IMR-90 (cell line): Measurements from ENCODE around the gene TNFAIP6. TPM values are rescaled to one million over a fixed set of nuclear protein-coding genes. Genes with fewer than 3 reads are reported as not detected.

ENCODE experiments used
- ATAC-seq: fragments of 200-7000 bp; cut with Tn5 transposase; 2 replicates; pipeline ENCODE4 v1.9.1; 2020; ENCODE audit warnings: low read depth, mild to moderate bottlenecking, moderate library complexity
- BruUV-seq: library from RNA; stranded (reverse); fragments of 400-500 nt; replicated peaks from 2 replicates; lab custom pipeline; 2021; lab: Mats Ljungman, UMichigan
- CTCF ChIA-PET: fragments of 300-600 bp; formaldehyde crosslinking; extraction: SDS; loops from one replicate; lab custom pipeline; 2021; ENCODE audit warnings: antibody characterized with exemption; lab: Yijun Ruan, JAX
- POLR2A ChIA-PET: fragments of 300-600 bp; sonication (Branson Sonifier 250); formaldehyde crosslinking; loops from one replicate; lab custom pipeline; 2022; ENCODE audit warnings: antibody characterized with exemption; ENCODE audit not compliant: unreplicated experiment; lab: Charles Lee
- DNase-seq: peaks from one replicate; pipeline ENCODE4 v3.0.0; 2013
- H2AFZ ChIP-seq: replicated peaks from 2 replicates; pipeline ENCODE3; 2013; ENCODE audit warnings: low read length, mild to moderate bottlenecking; ENCODE audit not compliant: poor library complexity
- H2AK5ac ChIP-seq: 2 replicates; pipeline ENCODE4 v1.6.1; 2013; ENCODE audit warnings: low read depth, low read length, inconsistent platforms
- H2AK9ac ChIP-seq: replicated peaks from 2 replicates; pipeline ENCODE3; 2013; ENCODE audit warnings: mild to moderate bottlenecking, low read depth, low read length, moderate library complexity; ENCODE audit not compliant: poor library complexity
- H2BK120ac ChIP-seq: 2 replicates; pipeline ENCODE4 v1.6.1; 2013; ENCODE audit warnings: low read depth, low read length, inconsistent platforms
- H2BK15ac ChIP-seq: 3 replicates; pipeline ENCODE4 v1.6.1; 2013; ENCODE audit warnings: low read depth, low read length, inconsistent platforms
- H2BK20ac ChIP-seq: 2 replicates; pipeline ENCODE4 v1.6.1; 2013; ENCODE audit warnings: low read depth, mild to moderate bottlenecking, inconsistent platforms, low read length, moderate library complexity
- H2BK5ac ChIP-seq: 2 replicates; pipeline ENCODE4 v1.6.1; 2013; ENCODE audit warnings: mild to moderate bottlenecking, low read depth, low read length, inconsistent platforms; ENCODE audit not compliant: poor library complexity, severe bottlenecking
- H3K14ac ChIP-seq: replicated peaks from 2 replicates; pipeline ENCODE4 v1.6.1; 2013; ENCODE audit warnings: low read depth, low read length, inconsistent platforms
- H3K18ac ChIP-seq: 2 replicates; pipeline ENCODE4 v1.6.1; 2013; ENCODE audit warnings: low read depth, low read length, control low read depth
- H3K23ac ChIP-seq: 2 replicates; pipeline ENCODE4 v1.6.1; 2013; ENCODE audit warnings: low read depth, low read length, inconsistent platforms
- H3K27ac ChIP-seq: 2 replicates; pipeline ENCODE4 v1.5.1; 2013; ENCODE audit warnings: mild to moderate bottlenecking, control low read depth, low read length; ENCODE audit not compliant: insufficient read depth
- H3K27me3 ChIP-seq: 2 replicates; pipeline ENCODE4 v1.6.1; 2013; ENCODE audit warnings: low read length; ENCODE audit not compliant: control insufficient read depth, insufficient read depth
- H3K36me3 ChIP-seq: 2 replicates; pipeline ENCODE4 v1.6.1; 2013; ENCODE audit warnings: low read length, mixed read lengths; ENCODE audit not compliant: control insufficient read depth, insufficient read depth
- H3K4ac ChIP-seq: 2 replicates; pipeline ENCODE4 v1.6.1; 2013; ENCODE audit warnings: low read depth, low read length, inconsistent platforms
- H3K4me1 ChIP-seq: 2 replicates; pipeline ENCODE4 v1.6.1; 2013; ENCODE audit warnings: low read length, mixed read lengths; ENCODE audit not compliant: control insufficient read depth, insufficient read depth
- H3K4me2 ChIP-seq: 2 replicates; pipeline ENCODE4 v1.6.1; 2013; ENCODE audit warnings: low read depth, mild to moderate bottlenecking, control low read depth, low read length, moderate library complexity
- H3K4me3 ChIP-seq: 2 replicates; pipeline ENCODE4 v1.5.1; 2013; ENCODE audit warnings: low read depth, mild to moderate bottlenecking, control low read depth, low read length, moderate library complexity; ENCODE audit not compliant: insufficient read depth
- H3K56ac ChIP-seq: 2 replicates; pipeline ENCODE4 v1.6.1; 2013; ENCODE audit warnings: low read length, inconsistent platforms; ENCODE audit not compliant: insufficient read depth; ENCODE audit errors: extremely low read depth
- H3K79me1 ChIP-seq, 2 experiments: 2 replicates each; pipeline ENCODE4 v1.6.1; 2013; ENCODE audit warnings: low read length in 2 of 2, inconsistent platforms in 1 of 2, low read depth in 1 of 2
- H3K9ac ChIP-seq: 2 replicates; pipeline ENCODE4 v1.6.1; 2013; ENCODE audit warnings: low read depth, low read length, control low read depth
- H3K9me1 ChIP-seq: 2 replicates; pipeline ENCODE4 v1.6.1; 2013; ENCODE audit warnings: low read length, inconsistent platforms; ENCODE audit not compliant: insufficient read depth
- H3K9me3 ChIP-seq: 2 replicates; pipeline ENCODE4 v1.6.1; 2013; ENCODE audit warnings: low read length; ENCODE audit not compliant: control insufficient read depth, insufficient read depth
- H4K20me1 ChIP-seq: 2 replicates; pipeline ENCODE4 v1.6.1; 2013; ENCODE audit warnings: low read length, inconsistent platforms; ENCODE audit not compliant: insufficient read depth
- H4K5ac ChIP-seq: 2 replicates; pipeline ENCODE4 v1.6.1; 2013; ENCODE audit warnings: mild to moderate bottlenecking, low read depth, low read length, control low read depth
- H4K8ac ChIP-seq, 2 experiments: 2 replicates each; pipeline ENCODE4 v1.6.1; 2013; ENCODE audit warnings: low read depth in 2 of 2, low read length in 2 of 2, control low read depth in 1 of 2, inconsistent platforms in 1 of 2
- H4K91ac ChIP-seq: 2 replicates; pipeline ENCODE4 v1.6.1; 2013; ENCODE audit warnings: low read depth, low read length, inconsistent platforms; ENCODE audit not compliant: insufficient read depth
- BHLHE40 ChIP-seq: fragments of 150-350 bp; IDR thresholded peaks from 2 replicates; pipeline ENCODE4 v1.6.1; 2016; ENCODE audit warnings: mild to moderate bottlenecking, low read depth, low read length
- CEBPB ChIP-seq: IDR thresholded peaks from 2 replicates; pipeline ENCODE4 v1.6.1; 2012; ENCODE audit warnings: low read depth, low read length, improper control_type of control experiment
- CHD1 ChIP-seq: IDR thresholded peaks from 2 replicates; pipeline ENCODE4 v1.6.1; 2012; ENCODE audit warnings: low read depth, low read length, improper control_type of control experiment
- FOS ChIP-seq: fragments of 150-350 bp; IDR thresholded peaks from 2 replicates; pipeline ENCODE4 v1.6.1; 2016; ENCODE audit warnings: low read depth, low read length
- MAFK ChIP-seq: IDR thresholded peaks from 2 replicates; pipeline ENCODE4 v1.6.1; 2012; ENCODE audit warnings: low read depth, low read length, improper control_type of control experiment
- MAZ ChIP-seq: IDR thresholded peaks from 2 replicates; pipeline ENCODE4 v1.6.1; 2012; ENCODE audit warnings: low read depth, mild to moderate bottlenecking, low read length, improper control_type of control experiment, moderate library complexity, borderline replicate concordance
- MXI1 ChIP-seq: IDR thresholded peaks from 2 replicates; pipeline ENCODE4 v1.6.1; 2012; ENCODE audit warnings: low read depth, mild to moderate bottlenecking, low read length, moderate library complexity, borderline replicate concordance
- POLR2A ChIP-seq: IDR thresholded peaks from 2 replicates; pipeline ENCODE4 v1.6.1; 2012; ENCODE audit warnings: mild to moderate bottlenecking, low read depth, low read length
- RAD21 ChIP-seq: IDR thresholded peaks from 2 replicates; pipeline ENCODE4 v1.6.1; 2012; ENCODE audit warnings: low read length, improper control_type of control experiment
- RCOR1 ChIP-seq: IDR thresholded peaks from 2 replicates; pipeline ENCODE4 v1.6.1; 2012; ENCODE audit warnings: mild to moderate bottlenecking, low read length, improper control_type of control experiment; ENCODE audit not compliant: insufficient replicate concordance
- WGBS, 2 experiments: methylation state at CpG; one replicate each; pipeline versions ENCODE4 v1.1.5 to v1.1.7; 2013; ENCODE audit warnings: missing lambda C conversion rate in 2 of 2; ENCODE audit not compliant: insufficient read length in 1 of 2; ENCODE audit errors: extremely low coverage in 2 of 2; 5-methylcytosine and 5-hydroxymethylcytosine counted together
- dilution Hi-C: fragments of 300-500 bp; cut with HindIII; formaldehyde crosslinking; loops from one replicate; pipeline ENCODE4 v1.14.3; 2018; ENCODE audit warnings: low sequenced_read_pairs; ENCODE audit not compliant: unreplicated experiment
- in situ Hi-C: fragments of 300-500 bp; cut with MboI; formaldehyde crosslinking; loops from 3 replicates; pipeline ENCODE4 v1.14.3; 2019; ENCODE audit warnings: low sequenced_read_pairs, inconsistent platforms, mixed read lengths
- intact Hi-C: fragments of 100-400 bp; cut with micrococcal nuclease; formaldehyde crosslinking; loops from 2 replicates; pipeline ENCODE4 v1.10.0; 2022
- polyA plus RNA-seq, 3 experiments: library from polyadenylated mRNA; depleted of rRNA; stranded (reverse); fragments of >200 nt; gene quantifications; 2 replicates each; pipeline ENCODE4 v1.2.3, GENCODE V29; 2012; ENCODE audit warnings: low replicate concordance in 1 of 3
- total RNA-seq: library from RNA; depleted of rRNA; stranded (reverse); fragments of >200 nt; gene quantifications from 2 replicates; pipeline ENCODE4 v1.2.3, GENCODE V29; 2012
- TF ChIP-seq, protein P1 (sequence below): fragments of 150-350 bp; IDR thresholded peaks from 2 replicates; pipeline ENCODE4 v1.6.1; 2016; ENCODE audit warnings: low read depth, mild to moderate bottlenecking, low read length, moderate library complexity, borderline replicate concordance

Gene TNFAIP6
- total and polyA plus RNA-seq, 2 of the 4 experiments (the other 2 are of a cell fraction): 1.8 to 2.9 TPM

GRCh38 chr2:151325581-151326095, 31.8 kb upstream of the TNFAIP6 start:
- ChIA-PET POLR2A (no interaction called here), CTCF (no interaction called here)
- no peak overlapping the region for H2BK20ac ChIP-seq
- H3K79me1 ChIP-seq: no peaks in the 10 kb centered on the region
- in situ Hi-C loops: no loop called here
- no peaks in the 10 kb centered on the region for H3K4me1 ChIP-seq
- H4K20me1 ChIP-seq: no peaks in the 10 kb centered on the region
- H3K18ac ChIP-seq: no peak overlapping the region
- H2BK5ac ChIP-seq: no peak overlapping the region
- TF ChIP-seq MXI1: no peak
- TF ChIP-seq FOS: no peak
- TF ChIP-seq RAD21: no peak
- no peak for TF ChIP-seq BHLHE40
- TF ChIP-seq, protein P1, sequence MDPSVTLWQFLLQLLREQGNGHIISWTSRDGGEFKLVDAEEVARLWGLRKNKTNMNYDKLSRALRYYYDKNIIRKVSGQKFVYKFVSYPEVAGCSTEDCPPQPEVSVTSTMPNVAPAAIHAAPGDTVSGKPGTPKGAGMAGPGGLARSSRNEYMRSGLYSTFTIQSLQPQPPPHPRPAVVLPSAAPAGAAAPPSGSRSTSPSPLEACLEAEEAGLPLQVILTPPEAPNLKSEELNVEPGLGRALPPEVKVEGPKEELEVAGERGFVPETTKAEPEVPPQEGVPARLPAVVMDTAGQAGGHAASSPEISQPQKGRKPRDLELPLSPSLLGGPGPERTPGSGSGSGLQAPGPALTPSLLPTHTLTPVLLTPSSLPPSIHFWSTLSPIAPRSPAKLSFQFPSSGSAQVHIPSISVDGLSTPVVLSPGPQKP: no peak
- TF ChIP-seq RCOR1: no peak
- no peak for TF ChIP-seq POLR2A
- no peak for TF ChIP-seq CHD1
- TF ChIP-seq MAFK: no peak
- TF ChIP-seq MAZ: no peak
- TF ChIP-seq CEBPB: no peak
- H2AFZ ChIP-seq: no peak overlapping the region
- WGBS, 2 experiments: no CpG with 5 or more reads among the region's 4 CpGs
- no peaks in the 10 kb centered on the region for H3K27me3 ChIP-seq
- H3K23ac ChIP-seq: no peak overlapping the region
- no peak overlapping the region for H2BK15ac ChIP-seq
- H3K9ac ChIP-seq: no peak overlapping the region
- H3K4me3 ChIP-seq: no peak overlapping the region
- H2BK120ac ChIP-seq: no peak overlapping the region
- BruUV-seq: no TSS peak
- no peak overlapping the region for H3K4ac ChIP-seq
- H2AK5ac ChIP-seq: no peak overlapping the region
- DNase-seq (no peak), ATAC-seq (no peak)
- dilution Hi-C loops: no loop called here
- no peak overlapping the region for H4K91ac ChIP-seq
- no peak overlapping the region for H4K5ac ChIP-seq
- no peak overlapping the region for H2AK9ac ChIP-seq
- H3K56ac ChIP-seq: no peak overlapping the region
- intact Hi-C loops: no loop called here
- no peaks in the 10 kb centered on the region for H3K9me3 ChIP-seq
- no peak overlapping the region for H3K27ac ChIP-seq
- H4K8ac ChIP-seq: no peak overlapping the region
- no peaks in the 10 kb centered on the region for H3K36me3 ChIP-seq
- no peak overlapping the region for H3K14ac ChIP-seq
- no peaks in the 10 kb centered on the region for H3K9me1 ChIP-seq
- no peak overlapping the region for H3K4me2 ChIP-seq
